Measurements from ENCODE around the gene AGBL4.

The AGBL4 gene

DNA sequence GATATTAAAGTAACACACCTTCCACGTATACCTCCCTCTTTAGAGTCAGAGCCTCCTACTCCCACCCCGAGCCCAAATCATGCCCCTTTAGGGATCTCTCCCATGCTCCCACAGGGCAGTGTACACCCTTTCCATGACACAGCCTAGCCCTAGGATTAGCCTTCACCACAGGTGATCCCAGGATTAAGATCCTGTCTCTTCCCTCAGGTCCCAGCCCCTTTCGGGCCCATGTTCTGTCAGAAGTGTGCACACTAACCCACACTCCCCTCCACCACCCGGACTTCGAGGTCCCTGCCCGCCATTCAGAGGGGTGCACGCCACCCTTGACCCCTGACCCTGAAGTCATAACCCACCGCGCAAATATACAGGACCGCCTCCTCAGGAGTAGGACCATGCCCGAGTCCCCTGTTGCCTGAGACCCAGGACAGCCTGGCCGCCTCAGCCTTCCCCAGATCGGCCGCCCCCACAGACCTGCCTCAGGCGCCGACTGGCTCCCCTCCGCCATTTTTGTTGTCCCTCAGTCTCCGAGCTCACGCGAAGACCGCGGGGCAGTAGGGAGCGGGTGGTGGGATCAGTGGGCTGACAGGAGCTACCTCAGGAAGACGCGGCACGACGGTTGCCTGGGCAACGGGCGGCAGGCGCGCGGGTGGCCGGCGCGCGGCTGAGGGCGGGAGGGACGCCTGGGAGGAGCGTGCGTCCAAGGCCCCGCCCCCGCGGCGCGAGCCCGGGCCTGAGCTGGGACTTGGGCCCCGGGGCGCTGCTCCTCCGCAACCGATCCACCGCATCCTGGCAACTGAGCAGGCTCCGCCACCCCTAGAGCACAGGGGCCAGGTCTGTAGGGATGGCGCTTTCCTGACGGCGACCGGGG lies at the start of gene AGBL4:
TSS of gene AGBL4 (minus strand) at position 663 of the 868 bp plus-strand sequence.
- no peak within 1 kb of the TSS for H3K27ac ChIP-seq (ENCODE audit: low read depth, low read length)
- peak within 1 kb of the TSS in 4 of 5 donors; percentile 12 to 76 (median 61) for H3K9ac ChIP-seq (ENCODE audit: low read length in 5 of 5)

DNA sequence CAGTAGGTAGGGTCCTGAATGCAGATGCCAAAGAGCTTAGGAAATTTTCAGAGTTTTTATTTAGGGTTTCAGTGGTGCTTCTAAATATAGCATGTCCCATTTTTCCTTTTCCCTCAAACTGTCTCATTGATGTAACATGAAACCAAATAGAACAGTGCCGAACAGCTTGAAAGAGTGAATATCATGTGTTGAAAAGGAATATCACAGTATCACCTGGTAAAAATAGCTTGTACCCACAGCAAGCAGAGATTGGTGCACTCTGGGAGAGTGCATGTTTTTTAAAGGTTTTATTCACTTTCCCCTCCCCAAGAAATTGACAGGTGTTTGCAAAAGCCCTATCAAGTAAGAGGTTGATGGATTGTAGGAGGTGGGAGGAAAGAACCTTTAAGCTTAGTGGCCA lies 43.1 kb upstream of the AGBL4 start:
- H3K27ac ChIP-seq (ENCODE audit: low read depth, low read length) = no peak overlapping the region
- no peak overlapping the region for H3K9ac ChIP-seq (ENCODE audit: low read length in 5 of 5)
- no peaks in the 10 kb centered on the region for H3K27me3 ChIP-seq (ENCODE audit: control insufficient read depth in 5 of 5, insufficient read depth in 4 of 5, low read length in 5 of 5)
- H3K36me3 ChIP-seq (ENCODE audit: control insufficient read depth in 5 of 5, insufficient read depth in 5 of 5, low read length in 5 of 5) = no peaks in the 10 kb centered on the region
- no peaks in the 10 kb centered on the region for H3K9me3 ChIP-seq (ENCODE audit: control insufficient read depth in 5 of 5, low read length in 5 of 5)
- no peaks in the 10 kb centered on the region for H3K4me1 ChIP-seq (ENCODE audit: control insufficient read depth in 5 of 5, insufficient read depth in 5 of 5, low read length in 5 of 5)
- no peak overlapping the region for H3K4me3 ChIP-seq (ENCODE audit: low read depth in 1 of 5, low read length in 5 of 5)

More for the DNA sequence above, at the start of gene AGBL4:
- H3K9me3 ChIP-seq (ENCODE audit: control insufficient read depth in 5 of 5, low read length in 5 of 5) = no peaks in the 10 kb centered on the region
- no peaks in the 10 kb centered on the region for H3K36me3 ChIP-seq (ENCODE audit: control insufficient read depth in 5 of 5, insufficient read depth in 5 of 5, low read length in 5 of 5)
- no peaks in the 10 kb centered on the region for H3K27me3 ChIP-seq (ENCODE audit: control insufficient read depth in 5 of 5, insufficient read depth in 4 of 5, low read length in 5 of 5)
- peaks cover 0 to 17% (median 14%) of the 10 kb centered on the region in 5 donors for H3K4me1 ChIP-seq (ENCODE audit: control insufficient read depth in 5 of 5, insufficient read depth in 5 of 5, low read length in 5 of 5)
- H3K4me3 ChIP-seq (ENCODE audit: low read depth in 1 of 5, low read length in 5 of 5) = peak within 1 kb of the TSS; percentile 70 to 90 (median 72)

DNA sequence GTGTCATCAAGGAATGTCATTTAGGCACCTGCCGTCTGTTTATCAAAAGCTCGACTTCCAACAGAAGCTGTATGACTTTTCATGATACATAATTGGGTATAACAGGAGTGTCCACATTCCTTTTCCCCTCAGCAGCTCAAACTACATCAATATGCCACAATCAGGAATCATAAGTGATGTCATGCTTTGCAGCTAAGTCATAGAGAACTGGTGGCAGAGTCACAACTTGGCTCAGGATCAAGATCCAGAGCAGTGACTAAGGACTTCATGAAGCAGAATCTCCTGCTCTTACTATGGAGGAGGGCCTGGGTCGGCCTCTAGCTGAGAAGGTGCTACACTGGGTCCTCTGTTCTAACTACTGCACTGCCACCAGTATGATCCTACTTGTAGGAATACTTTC lies 36.5 kb upstream of the AGBL4 start:
- Histone ChIP-seq H3K9ac (ENCODE audit: low read length in 5 of 5) (no peak overlapping the region), H3K9me3 (ENCODE audit: control insufficient read depth in 5 of 5, low read length in 5 of 5) (no peaks in the 10 kb centered on the region), H3K27ac (ENCODE audit: low read depth, low read length) (no peak overlapping the region), H3K4me1 (ENCODE audit: control insufficient read depth in 5 of 5, insufficient read depth in 5 of 5, low read length in 5 of 5) (no peaks in the 10 kb centered on the region), H3K4me3 (ENCODE audit: low read depth in 1 of 5, low read length in 5 of 5) (no peak overlapping the region), H3K27me3 (ENCODE audit: control insufficient read depth in 5 of 5, insufficient read depth in 4 of 5, low read length in 5 of 5) (no peaks in the 10 kb centered on the region), H3K36me3 (ENCODE audit: control insufficient read depth in 5 of 5, insufficient read depth in 5 of 5, low read length in 5 of 5) (no peaks in the 10 kb centered on the region)

DNA sequence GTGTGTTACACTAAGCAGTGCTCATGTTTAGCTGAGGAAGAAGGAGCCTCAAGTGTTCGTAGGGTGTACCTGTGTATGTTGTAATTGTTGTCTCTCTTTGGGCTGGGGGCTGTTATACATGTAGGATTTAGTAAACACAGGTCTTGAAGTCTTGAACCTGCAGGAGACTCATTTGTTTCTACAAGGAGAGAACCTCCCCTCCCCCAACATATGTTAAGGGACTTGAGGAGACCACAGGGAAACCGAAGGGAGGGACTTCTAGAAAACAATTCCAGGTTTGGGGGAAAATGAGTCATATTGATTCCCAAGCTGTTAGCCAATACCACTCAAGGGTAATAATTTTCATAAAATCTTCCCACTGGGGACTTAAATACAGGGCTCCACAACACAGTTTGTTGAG lies 25.0 kb upstream of the AGBL4 start:
- no peaks in the 10 kb centered on the region for H3K9me3 ChIP-seq (ENCODE audit: control insufficient read depth in 5 of 5, low read length in 5 of 5)
- no peak overlapping the region for H3K27ac ChIP-seq (ENCODE audit: low read depth, low read length)
- H3K4me3 ChIP-seq (ENCODE audit: low read depth in 1 of 5, low read length in 5 of 5) = no peak overlapping the region
- peaks cover 5 to 21% (median 13%) of the 10 kb centered on the region in 5 donors for H3K27me3 ChIP-seq (ENCODE audit: control insufficient read depth in 5 of 5, insufficient read depth in 4 of 5, low read length in 5 of 5)
- no peaks in the 10 kb centered on the region for H3K36me3 ChIP-seq (ENCODE audit: control insufficient read depth in 5 of 5, insufficient read depth in 5 of 5, low read length in 5 of 5)
- H3K4me1 ChIP-seq (ENCODE audit: control insufficient read depth in 5 of 5, insufficient read depth in 5 of 5, low read length in 5 of 5) = peaks cover 0 to 11% (median 10%) of the 10 kb centered on the region in 5 donors
- H3K9ac ChIP-seq (ENCODE audit: low read length in 5 of 5) = no peak overlapping the region

DNA sequence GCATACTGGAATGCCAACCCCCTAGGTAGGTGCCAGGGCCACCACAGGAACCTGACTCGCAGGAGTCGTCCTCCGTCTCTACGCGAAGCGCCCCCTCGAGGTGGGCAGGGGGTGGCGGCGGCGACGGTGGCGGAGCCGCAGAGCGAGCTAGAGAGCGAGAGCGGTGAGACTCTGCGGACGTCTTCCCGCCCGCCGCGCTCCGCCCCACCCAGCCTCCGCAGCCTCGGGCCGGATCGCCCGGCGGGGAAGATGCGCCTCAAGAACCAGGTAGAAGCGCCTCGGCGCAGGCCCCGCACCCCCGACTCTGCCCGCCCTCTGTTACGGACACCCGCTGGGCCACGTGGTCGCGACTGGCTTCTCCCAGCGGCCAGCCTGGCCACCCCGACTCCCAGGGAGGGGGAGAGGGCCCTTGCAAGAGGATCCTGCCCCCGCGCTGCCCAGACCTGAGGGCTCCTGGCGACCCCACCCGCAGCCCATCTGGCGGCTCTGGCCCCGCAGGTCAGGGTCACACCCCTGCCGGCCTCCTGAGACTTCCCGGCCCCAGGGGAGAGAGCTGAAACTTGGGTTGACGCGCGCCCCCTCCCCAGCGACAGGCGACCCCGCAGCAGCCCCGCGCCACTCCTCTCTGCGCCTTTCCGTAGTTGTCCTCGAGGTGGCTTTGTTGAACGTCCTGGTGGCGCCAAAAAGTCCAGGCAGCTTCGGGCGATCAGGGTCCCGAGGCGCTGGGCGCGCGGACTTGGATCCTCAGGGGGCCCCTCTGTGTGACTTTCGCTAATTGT lies 24.4 kb upstream of the AGBL4 start:
- Histone ChIP-seq H3K4me1 (ENCODE audit: control insufficient read depth in 5 of 5, insufficient read depth in 5 of 5, low read length in 5 of 5) (peaks cover 0 to 11% (median 10%) of the 10 kb centered on the region in 5 donors), H3K27me3 (ENCODE audit: control insufficient read depth in 5 of 5, insufficient read depth in 4 of 5, low read length in 5 of 5) (peaks cover 7 to 21% (median 13%) of the 10 kb centered on the region in 5 donors), H3K27ac (ENCODE audit: low read depth, low read length) (no peak overlapping the region), H3K9me3 (ENCODE audit: control insufficient read depth in 5 of 5, low read length in 5 of 5) (no peaks in the 10 kb centered on the region), H3K36me3 (ENCODE audit: control insufficient read depth in 5 of 5, insufficient read depth in 5 of 5, low read length in 5 of 5) (no peaks in the 10 kb centered on the region), H3K9ac (ENCODE audit: low read length in 5 of 5) (peak overlapping the region in 1 of 5 donors; percentile 25), H3K4me3 (ENCODE audit: low read depth in 1 of 5, low read length in 5 of 5) (peak overlapping the region in 4 of 5 donors; percentile 34 to 59 (median 50))

DNA sequence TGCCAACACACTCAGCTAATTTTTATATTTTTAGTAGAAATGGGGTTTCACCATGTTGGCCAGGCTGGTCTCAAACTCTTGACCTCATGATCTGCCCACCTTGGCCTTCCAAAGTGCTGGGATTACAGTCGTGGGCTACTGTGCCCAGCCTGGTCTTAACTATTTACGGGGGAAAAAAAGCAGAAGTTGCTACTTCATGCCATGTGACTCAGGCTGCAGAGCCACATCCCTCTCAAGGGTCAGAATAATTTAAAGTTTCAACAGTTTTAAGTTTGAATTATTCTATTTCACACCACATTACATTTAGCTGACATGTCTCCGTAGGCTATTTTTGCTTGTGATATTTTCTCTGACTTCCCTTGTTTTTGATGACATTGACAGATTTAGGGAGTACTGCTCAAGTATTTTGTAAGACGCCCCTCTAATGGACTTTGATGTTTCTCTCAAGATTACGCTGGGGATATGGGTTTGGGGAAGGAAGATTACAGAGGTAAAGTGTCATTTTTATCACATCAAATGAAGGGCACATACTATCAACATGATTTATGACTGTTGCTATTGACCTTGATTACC lies 14.6 kb upstream of the AGBL4 start:
- H3K27ac ChIP-seq (ENCODE audit: low read depth, low read length) = no peak overlapping the region
- H3K27me3 ChIP-seq (ENCODE audit: control insufficient read depth in 5 of 5, insufficient read depth in 4 of 5, low read length in 5 of 5) = peaks cover 0 to 6% (median 0%) of the 10 kb centered on the region in 5 donors
- no peaks in the 10 kb centered on the region for H3K36me3 ChIP-seq (ENCODE audit: control insufficient read depth in 5 of 5, insufficient read depth in 5 of 5, low read length in 5 of 5)
- no peak overlapping the region for H3K9ac ChIP-seq (ENCODE audit: low read length in 5 of 5)
- H3K4me3 ChIP-seq (ENCODE audit: low read depth in 1 of 5, low read length in 5 of 5) = no peak overlapping the region
- no peaks in the 10 kb centered on the region for H3K4me1 ChIP-seq (ENCODE audit: control insufficient read depth in 5 of 5, insufficient read depth in 5 of 5, low read length in 5 of 5)
- no peaks in the 10 kb centered on the region for H3K9me3 ChIP-seq (ENCODE audit: control insufficient read depth in 5 of 5, low read length in 5 of 5)

DNA sequence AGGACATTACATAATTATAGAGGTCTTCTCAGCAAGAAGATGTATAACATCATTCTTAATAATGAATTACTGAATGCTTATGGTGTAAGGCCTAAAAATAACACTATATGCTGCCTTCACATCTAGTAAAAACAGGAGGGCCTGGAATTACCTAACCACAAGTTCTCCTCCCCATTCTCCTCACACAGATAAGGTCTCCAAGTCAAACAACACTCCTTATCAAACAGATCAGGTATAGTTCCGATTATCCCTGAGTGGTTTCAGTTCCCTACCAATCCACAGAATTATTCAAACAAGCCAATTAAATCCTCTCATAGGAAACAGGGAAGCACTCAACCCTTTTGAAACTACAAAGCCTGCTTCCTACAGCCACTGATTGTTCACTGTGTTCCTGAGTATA lies 4.0 kb upstream of the AGBL4 start:
- no peak overlapping the region for H3K9ac ChIP-seq (ENCODE audit: low read length in 5 of 5)
- H3K27me3 ChIP-seq (ENCODE audit: control insufficient read depth in 5 of 5, insufficient read depth in 4 of 5, low read length in 5 of 5) = no peaks in the 10 kb centered on the region
- H3K4me1 ChIP-seq (ENCODE audit: control insufficient read depth in 5 of 5, insufficient read depth in 5 of 5, low read length in 5 of 5) = peaks cover 0 to 17% (median 14%) of the 10 kb centered on the region in 5 donors
- H3K4me3 ChIP-seq (ENCODE audit: low read depth in 1 of 5, low read length in 5 of 5) = no peak overlapping the region
- no peak overlapping the region for H3K27ac ChIP-seq (ENCODE audit: low read depth, low read length)
- no peaks in the 10 kb centered on the region for H3K36me3 ChIP-seq (ENCODE audit: control insufficient read depth in 5 of 5, insufficient read depth in 5 of 5, low read length in 5 of 5)
- no peaks in the 10 kb centered on the region for H3K9me3 ChIP-seq (ENCODE audit: control insufficient read depth in 5 of 5, low read length in 5 of 5)

DNA sequence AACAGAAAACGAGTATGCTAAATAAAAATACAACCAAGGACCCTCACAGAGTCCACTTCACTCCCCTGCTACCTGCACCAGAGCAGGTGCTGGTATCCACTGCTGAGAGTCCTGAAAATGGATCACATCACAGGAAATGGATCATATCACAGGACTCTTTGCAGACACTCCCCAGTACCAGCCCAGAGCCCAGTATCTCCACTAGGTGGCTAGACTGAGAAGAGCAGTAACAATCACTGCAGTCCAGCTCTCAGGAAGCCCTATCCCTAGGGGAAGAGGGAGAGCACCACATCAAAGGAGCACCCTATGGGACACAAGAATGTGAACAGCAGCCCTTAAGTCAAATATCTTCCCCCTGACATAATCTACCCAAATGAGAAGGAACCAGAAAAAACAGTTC lies 28.0 kb downstream of the AGBL4 start:
- H3K9me3 ChIP-seq (ENCODE audit: control insufficient read depth in 5 of 5, low read length in 5 of 5) = peaks cover 0 to 3% (median 0%) of the 10 kb centered on the region in 5 donors
- H3K27ac ChIP-seq (ENCODE audit: low read depth, low read length) = no peak overlapping the region
- H3K4me3 ChIP-seq (ENCODE audit: low read depth in 1 of 5, low read length in 5 of 5) = no peak overlapping the region
- H3K4me1 ChIP-seq (ENCODE audit: control insufficient read depth in 5 of 5, insufficient read depth in 5 of 5, low read length in 5 of 5) = no peaks in the 10 kb centered on the region
- H3K27me3 ChIP-seq (ENCODE audit: control insufficient read depth in 5 of 5, insufficient read depth in 4 of 5, low read length in 5 of 5) = no peaks in the 10 kb centered on the region
- no peaks in the 10 kb centered on the region for H3K36me3 ChIP-seq (ENCODE audit: control insufficient read depth in 5 of 5, insufficient read depth in 5 of 5, low read length in 5 of 5)
- H3K9ac ChIP-seq (ENCODE audit: low read length in 5 of 5) = no peak overlapping the region

DNA sequence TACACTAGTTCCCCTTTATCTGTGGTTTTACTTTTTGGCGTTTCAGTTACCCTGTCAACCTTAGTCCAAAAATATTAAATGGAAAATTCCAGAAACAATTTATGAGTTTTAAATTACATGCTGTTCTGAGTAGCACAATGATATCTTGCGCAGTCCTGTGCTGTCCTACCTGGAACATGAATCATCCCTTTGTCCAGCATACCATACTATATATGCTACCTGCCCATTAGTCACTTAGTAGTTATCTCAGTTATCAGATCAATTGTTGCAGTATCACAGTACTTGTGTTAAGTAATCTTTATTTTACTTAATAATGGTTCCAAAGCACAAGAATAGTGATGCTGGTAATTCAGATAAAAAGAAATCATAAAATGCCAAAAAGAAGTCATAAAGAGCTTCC lies 52.7 kb downstream of the AGBL4 start:
- H3K27me3 ChIP-seq (ENCODE audit: control insufficient read depth in 5 of 5, insufficient read depth in 4 of 5, low read length in 5 of 5) = no peaks in the 10 kb centered on the region
- H3K9ac ChIP-seq (ENCODE audit: low read length in 5 of 5) = no peak overlapping the region
- no peak overlapping the region for H3K27ac ChIP-seq (ENCODE audit: low read depth, low read length)
- H3K4me1 ChIP-seq (ENCODE audit: control insufficient read depth in 5 of 5, insufficient read depth in 5 of 5, low read length in 5 of 5) = no peaks in the 10 kb centered on the region
- no peaks in the 10 kb centered on the region for H3K9me3 ChIP-seq (ENCODE audit: control insufficient read depth in 5 of 5, low read length in 5 of 5)
- H3K4me3 ChIP-seq (ENCODE audit: low read depth in 1 of 5, low read length in 5 of 5) = no peak overlapping the region
- H3K36me3 ChIP-seq (ENCODE audit: control insufficient read depth in 5 of 5, insufficient read depth in 5 of 5, low read length in 5 of 5) = no peaks in the 10 kb centered on the region

DNA sequence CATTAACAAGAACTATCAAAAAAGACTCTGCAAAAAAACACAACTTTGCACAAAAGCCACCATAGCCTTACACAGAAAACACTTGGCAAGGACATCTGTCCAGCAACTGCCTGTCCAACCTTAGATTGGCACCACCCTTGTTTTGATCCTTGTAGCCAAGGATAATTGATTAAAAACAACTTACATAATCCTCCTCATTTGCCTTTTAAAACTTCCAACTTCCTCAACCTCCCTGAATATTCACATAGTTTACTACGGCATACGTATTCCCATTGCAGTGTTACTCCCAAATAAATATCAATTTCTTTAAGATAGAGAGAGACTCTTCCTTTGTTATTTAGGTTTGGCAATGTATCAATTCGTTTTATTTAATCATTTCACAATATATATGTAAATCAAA lies 72.4 kb downstream of the AGBL4 start:
- Histone ChIP-seq H3K27me3 (ENCODE audit: control insufficient read depth in 5 of 5, insufficient read depth in 4 of 5, low read length in 5 of 5) (no peaks in the 10 kb centered on the region), H3K27ac (ENCODE audit: low read depth, low read length) (no peak overlapping the region), H3K9me3 (ENCODE audit: control insufficient read depth in 5 of 5, low read length in 5 of 5) (no peaks in the 10 kb centered on the region), H3K9ac (ENCODE audit: low read length in 5 of 5) (no peak overlapping the region), H3K36me3 (ENCODE audit: control insufficient read depth in 5 of 5, insufficient read depth in 5 of 5, low read length in 5 of 5) (no peaks in the 10 kb centered on the region), H3K4me1 (ENCODE audit: control insufficient read depth in 5 of 5, insufficient read depth in 5 of 5, low read length in 5 of 5) (no peaks in the 10 kb centered on the region), H3K4me3 (ENCODE audit: low read depth in 1 of 5, low read length in 5 of 5) (no peak overlapping the region)
